HG03175 (cell line): Measurements from ENCODE around the gene EIF2D.
A peak's percentile ranks its signal among the peaks of the same experiment; 100 is the strongest.
"Not testable (repeated sequence)": the region's sequence is repeated elsewhere in the genome, so short reads cannot be mapped to it uniquely, and the experiment has no call there.

Experiments used
- ATAC-seq: cut with Tn5 transposase; IDR thresholded peaks from one replicate; pipeline ENCODE4 v1.9.1; 2021; ENCODE audit warnings: mild to moderate bottlenecking, moderate library complexity; ENCODE audit not compliant: unreplicated experiment

EIF2D gene

DNA sequence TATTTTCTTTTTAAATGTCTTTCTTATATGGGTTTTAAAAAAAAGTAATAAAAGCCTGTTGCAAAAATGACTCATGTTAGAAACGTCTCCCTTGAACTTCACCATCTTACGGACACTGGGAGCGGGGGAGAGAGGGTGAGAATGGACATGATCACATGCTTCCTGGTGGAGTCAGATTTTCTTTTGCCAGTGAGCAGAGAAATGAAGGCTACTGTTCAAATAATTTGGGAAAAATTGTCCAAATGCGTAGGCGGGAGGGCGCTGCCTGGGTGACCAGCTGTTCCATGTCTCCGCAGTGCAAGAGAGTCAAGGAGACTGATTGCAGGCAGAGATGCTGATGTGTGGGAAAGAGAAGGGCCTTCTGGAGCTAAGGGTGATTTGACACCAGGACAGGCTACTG, 23.1 kb downstream of the EIF2D start:
- no peak for ATAC-seq

- no peak for ATAC-seq
Observed at GRCh38 chr1:206588492-206588891, 23.8 kb downstream of the EIF2D start.

- ATAC-seq = no peak
Observed at GRCh38 chr1:206587904-206588303, 24.4 kb downstream of the EIF2D start.

GRCh38 chr1:206586501-206587445, 25.5 kb downstream of the EIF2D start:
- no peak for ATAC-seq

- ATAC-seq = no peak
Observed at GRCh38 chr1:206584683-206585082, 27.6 kb downstream of the EIF2D start.

DNA sequence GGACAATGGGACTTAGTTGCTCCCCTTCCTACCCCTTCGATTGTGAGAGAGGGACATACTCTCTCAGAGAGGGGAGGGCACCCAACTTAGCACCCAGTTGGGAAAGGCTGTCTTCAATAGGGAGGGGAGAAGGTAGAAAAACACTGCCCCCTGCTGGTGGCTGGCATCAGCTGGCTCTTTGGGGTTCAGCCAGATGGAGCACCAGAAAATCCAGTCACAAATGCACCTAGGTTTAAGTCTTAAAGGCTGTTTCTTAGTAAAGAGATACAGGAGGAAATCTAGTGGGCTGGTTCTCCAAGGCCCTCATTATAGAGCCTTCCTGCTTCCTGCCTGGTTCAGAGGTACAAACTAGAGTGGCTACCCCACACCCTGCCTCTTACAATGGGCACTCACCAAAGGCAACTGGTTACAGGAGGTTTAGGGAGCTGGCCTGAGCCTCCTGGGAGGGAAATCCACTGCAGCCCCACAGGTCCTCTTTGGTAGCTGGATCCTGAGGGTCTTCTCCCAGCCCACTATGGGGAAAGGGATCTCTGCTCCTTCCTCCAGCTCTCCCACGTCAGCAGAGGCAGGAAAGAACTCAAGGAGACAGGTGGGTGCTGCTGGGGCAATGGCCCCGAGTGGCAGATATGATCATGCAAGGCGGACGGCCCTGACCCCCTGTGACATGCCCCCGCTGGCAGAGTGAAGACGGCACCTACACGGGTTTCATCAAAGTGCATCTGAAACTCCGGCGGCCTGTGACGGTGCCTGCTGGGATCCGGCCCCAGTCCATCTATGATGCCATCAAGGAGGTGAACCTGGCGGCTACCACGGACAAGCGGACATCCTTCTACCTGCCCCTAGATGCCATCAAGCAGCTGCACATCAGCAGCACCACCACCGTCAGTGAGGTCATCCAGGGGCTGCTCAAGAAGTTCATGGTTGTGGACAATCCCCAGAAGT, 28.3 kb downstream of the EIF2D start:
- no peak for ATAC-seq

- no peak for ATAC-seq
Observed at GRCh38 chr1:206582971-206583706, 29.1 kb downstream of the EIF2D start.

DNA sequence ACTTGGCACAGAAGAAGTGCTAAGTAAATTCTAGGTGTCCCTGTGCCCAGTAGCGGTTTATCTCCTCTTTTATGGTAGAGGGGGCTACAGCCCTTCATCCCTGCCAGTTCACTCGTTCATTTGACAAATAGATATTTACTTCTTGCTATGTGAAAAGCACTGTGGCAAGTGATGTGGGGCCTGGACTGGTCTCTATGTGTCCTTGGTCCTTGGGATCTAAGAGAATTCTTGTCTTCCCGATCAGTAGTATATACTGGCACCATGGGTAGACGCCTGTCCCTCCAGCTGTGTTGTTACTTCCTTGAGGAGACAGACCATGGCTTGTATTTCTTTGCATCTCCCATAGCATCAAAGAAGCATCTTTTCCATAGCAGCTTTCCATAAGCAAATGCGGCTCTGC, 29.7 kb downstream of the EIF2D start:
- ATAC-seq = no peak

DNA sequence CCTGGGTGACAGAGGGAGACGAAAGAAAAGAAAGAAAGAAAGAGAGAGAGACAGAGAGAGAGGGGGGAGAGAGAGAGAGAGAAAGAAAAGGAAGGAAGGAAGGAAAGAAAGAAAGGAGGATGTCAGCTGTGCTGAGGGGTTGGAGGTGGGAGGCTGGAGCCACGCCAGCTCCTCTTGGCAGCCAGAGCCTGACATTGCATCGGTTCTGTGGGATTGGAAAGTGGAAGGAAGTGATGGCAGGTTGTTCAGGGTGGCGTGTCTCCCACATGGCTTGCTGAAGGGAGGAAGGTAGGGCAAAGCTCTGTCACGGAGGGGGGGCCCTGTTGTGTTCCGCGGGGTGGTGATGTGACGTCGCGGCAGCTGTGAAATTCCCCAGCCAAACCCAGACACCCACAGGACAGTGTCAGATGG, 30.7 kb downstream of the EIF2D start:
- ATAC-seq = no peak

DNA sequence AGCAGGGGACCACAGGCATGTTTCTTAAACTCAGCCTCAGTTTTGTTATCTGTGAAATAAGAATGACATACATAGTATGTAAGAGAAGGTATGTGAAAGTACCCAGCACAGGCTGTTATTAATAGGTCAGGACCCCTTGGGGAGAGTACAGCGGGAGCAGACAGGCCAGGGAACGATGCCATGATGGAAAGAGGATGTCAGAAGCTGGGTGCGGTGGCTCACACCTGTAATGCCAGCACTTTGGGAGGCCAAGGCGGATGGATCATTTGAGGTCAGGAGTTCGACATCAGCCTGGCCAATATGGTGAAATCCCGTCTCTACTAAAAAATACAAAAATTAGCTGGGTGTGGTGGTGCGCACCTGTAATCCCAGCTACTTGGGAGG, 31.2 kb downstream of the EIF2D start:
- not testable (repeated sequence) for ATAC-seq

GRCh38 chr1:206580438-206581113, 31.7 kb downstream of the EIF2D start:
- ATAC-seq = no peak

- ATAC-seq = peak; percentile 89
Observed at GRCh38 chr1:206579747-206580437, 32.4 kb downstream of the EIF2D start.

DNA sequence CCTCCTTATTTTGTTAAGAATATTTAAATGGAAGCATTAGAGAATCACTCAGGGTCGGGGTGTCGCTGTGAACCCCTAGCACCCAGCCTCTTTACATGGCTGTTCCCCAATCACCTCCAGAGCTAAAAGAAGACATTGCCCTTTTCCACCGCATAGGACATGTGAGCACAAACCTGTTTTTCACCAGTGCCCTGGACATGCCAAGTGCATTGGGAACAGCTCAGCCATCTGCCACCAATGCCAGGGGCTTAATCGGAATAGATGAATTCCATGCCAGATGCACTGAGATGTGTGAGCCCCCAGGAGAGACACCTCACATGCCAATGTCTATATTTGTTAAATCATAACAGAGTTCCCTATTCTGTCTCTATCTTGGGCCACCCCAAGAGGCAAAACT, 33.3 kb downstream of the EIF2D start:
- ATAC-seq = no peak

DNA sequence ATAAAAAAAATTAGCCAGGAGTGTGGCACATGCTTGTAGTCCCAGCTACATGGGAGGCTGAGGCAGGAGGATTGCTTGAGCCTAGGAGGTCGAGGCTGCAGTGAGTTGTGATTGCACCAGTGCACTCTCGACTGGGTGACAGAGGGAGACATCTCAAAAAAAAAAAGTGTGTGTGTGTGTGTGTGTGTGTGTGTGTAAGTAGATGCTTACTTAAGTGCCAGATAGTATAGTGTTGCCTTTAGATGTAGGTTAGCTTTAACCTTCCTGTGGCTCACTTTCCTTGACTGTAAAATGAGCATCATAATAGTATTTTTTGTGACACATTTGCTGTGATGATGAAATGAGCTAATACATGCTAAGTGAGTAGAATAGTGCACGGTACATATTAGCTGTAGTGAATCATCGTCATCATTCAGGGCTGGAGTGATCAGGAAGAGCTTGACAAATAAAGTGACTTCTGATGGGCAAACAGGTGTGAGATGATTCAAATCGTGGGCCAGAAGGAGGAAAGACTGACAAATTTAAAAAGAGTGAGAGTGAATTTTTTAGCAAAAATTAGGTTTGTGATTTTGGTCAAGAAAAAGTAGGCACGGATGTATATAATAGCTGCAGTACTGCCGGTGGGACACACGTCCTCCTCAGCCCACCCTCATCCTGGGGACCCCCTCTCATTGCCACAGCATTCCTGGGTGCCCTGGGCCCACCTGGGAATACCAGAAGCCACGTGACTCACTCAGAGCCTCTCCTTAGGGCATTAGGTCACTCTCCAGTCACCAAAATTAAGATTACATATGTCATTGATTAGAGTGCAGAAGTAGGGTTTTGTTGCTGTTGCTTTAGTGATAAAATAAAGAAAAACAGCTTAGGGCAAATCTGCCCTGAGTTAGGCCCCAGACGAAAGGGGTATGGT, 33.9 kb downstream of the EIF2D start:
- no peak for ATAC-seq

GRCh38 chr1:206577626-206578025, 34.6 kb downstream of the EIF2D start:
- ATAC-seq = no peak

DNA sequence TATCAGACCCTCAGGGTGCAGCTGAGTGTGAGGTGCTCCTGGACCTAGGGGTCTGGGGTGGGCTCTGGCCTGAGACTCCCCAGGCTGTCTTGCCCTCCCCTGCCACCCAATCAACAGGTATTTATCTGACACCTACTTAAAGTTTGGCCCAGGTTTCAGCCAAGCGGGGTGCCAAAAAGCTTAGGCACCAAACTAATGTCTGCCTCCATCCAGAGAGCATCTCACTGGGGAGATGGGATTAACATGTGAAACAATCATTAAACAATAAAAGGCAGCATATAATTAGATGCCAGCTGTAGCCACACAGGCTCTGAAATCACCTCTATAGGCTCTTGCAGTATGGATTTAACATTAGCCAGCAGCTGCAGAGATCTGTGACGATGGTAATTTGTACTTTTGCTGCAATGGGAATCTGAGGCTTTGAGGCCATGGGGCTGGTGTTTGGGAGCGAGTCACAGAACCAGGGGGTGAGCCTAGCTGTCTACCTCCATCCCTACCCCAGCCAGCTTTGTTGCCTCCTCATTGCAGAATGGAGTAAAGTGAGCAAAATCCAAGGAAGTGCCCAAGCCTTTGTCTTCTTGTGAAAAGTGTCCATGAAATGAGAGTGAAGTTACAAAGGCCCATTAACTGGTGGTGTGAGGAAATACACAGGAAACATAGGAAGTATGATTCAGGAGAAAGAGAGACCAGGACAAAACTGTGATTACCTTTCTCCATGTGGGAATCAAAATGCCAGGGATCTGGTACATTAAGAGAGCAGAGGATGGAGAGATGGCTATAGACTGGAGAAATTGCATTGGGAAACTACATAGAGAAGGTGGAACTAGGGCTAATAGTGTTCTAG, 36.1 kb downstream of the EIF2D start:
- no peak for ATAC-seq

DNA sequence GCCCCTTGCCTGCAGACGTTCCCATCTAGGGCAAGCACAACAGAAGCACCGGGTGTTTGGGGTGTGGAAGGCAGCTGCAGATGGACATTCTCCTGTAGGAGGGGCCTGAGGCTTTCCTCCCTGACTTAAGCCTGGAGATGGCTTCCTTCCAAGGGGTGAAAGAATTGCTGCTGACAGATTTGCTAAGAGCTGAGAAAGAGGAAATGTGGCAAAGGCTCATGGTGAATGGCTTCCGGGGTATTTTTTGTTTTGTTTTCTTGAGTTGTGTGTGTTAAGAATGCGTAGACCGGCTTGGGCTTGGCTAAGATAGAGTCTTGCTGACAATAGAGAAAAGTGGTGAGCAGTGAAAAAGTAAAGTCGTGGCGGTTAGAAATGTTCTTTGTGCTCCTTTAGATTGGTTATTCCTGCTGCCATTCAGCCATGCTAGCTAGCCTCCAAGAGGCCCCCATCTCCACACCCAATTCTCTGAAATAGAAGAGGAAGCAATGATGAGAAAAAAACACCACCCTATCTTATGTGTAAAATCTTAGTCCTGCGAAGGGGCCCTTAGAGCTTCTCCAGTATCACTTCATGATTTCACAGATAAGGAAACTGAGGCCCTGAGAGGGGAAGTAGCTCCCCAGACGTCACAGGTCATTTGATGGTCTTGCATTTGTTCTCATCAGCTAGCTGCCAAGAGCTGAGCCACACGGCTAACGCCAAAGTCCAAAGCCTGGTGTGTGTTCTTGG, 36.9 kb downstream of the EIF2D start:
- ATAC-seq = no peak
